NCI-H2196 treated with DMSO at 0.1 percent for 48 hours (cell line): ENCODE results near the gene FSTL3.
"Not testable (repeated sequence)": the region's sequence is repeated elsewhere in the genome, so short reads cannot be mapped to it uniquely, and the experiment has no call there.

Experiments used
- DNase-seq: peaks from one replicate; lab custom pipeline; 2025; ENCODE audit not compliant: unreplicated experiment; lab: John Stamatoyannopoulos, UW

FSTL3 gene

GRCh38 chr19:681029-682019, 5.1 kb downstream of the FSTL3 start:
- peak; percentile 62 for DNase-seq

- DNase-seq: no peak
Measured at GRCh38 chr19:682678-683320, 6.6 kb downstream of the FSTL3 start.

GRCh38 chr19:685454-685931, 9.3 kb downstream of the FSTL3 start:
- no peak for DNase-seq

GRCh38 chr19:686589-687297, 10.6 kb downstream of the FSTL3 start:
- no peak for DNase-seq

- DNase-seq: no peak
Measured at GRCh38 chr19:687569-688166, 11.5 kb downstream of the FSTL3 start.

GRCh38 chr19:688214-688613, 12.0 kb downstream of the FSTL3 start:
- DNase-seq: no peak

- no peak for DNase-seq
Measured at GRCh38 chr19:688992-689391, 12.8 kb downstream of the FSTL3 start.

- DNase-seq: no peak
Measured at GRCh38 chr19:690203-690602, 14.0 kb downstream of the FSTL3 start.

GRCh38 chr19:694481-695351, 18.5 kb downstream of the FSTL3 start:
- DNase-seq: no peak

- DNase-seq: no peak
Measured at GRCh38 chr19:695352-695949, 19.3 kb downstream of the FSTL3 start, which contains the start of gene PRSS57. Gene PRSS57 (minus strand): TSS chr19:695452. CDS start chr19:695430, 22 bp downstream.

- not testable (repeated sequence) for DNase-seq
Measured at GRCh38 chr19:698529-698928, 22.3 kb downstream of the FSTL3 start.

GRCh38 chr19:699885-700284, 23.7 kb downstream of the FSTL3 start:
- DNase-seq: not testable (repeated sequence)

GRCh38 chr19:702847-703246, 26.7 kb downstream of the FSTL3 start:
- DNase-seq: not testable (repeated sequence)

GRCh38 chr19:703329-703650, 27.1 kb downstream of the FSTL3 start:
- DNase-seq: no peak

GRCh38 chr19:703651-704446, 27.7 kb downstream of the FSTL3 start:
- peak; percentile 63 for DNase-seq

- no peak for DNase-seq
Measured at GRCh38 chr19:704447-704741, 28.2 kb downstream of the FSTL3 start.

- DNase-seq: no peak
Measured at GRCh38 chr19:708154-709143, 32.3 kb downstream of the FSTL3 start, which contains the start of gene PALM. Gene PALM (plus strand): TSS chr19:708935. CDS start chr19:709147, 212 bp downstream.
